ENCODE data around the gene ING3. TPM values are rescaled to one million over a fixed set of nuclear protein-coding genes. Genes with fewer than 3 reads are reported as not detected.

The ING3 gene
- total and polyA plus RNA-seq, 9 of the 15 experiments (the other 6 are each of a cell fraction or from before 2014, with no cell fraction given): 22.8 to 233 (median 50.4) TPM

DNA sequence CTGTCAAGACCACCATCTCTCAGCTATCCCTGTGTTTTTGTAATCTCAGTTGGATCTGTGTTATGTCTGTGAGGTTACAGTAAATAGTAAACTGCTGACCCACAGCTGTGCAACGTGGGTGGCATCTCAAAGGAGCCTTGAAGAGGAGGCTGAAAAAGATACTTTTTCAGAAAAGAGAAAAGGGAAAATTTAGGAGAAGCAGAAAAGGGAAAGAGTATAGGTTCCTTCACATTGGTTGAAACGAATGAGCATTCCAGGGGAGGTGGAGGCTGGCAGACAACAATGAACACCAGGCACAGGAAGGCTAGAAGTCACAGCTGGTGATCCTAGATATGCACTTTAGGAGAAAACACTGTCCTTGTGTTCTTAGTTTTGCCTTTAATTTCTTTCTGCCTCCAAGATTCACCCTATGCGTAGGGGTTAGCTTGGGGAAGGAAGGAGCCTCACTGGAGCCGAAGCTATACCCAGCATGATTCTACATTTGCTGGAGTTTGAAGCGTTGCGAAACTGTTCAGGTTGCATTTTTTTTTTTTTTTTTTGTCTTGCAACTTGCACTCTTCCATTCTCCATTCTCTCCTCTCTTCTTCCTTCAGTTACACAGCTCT lies 56.2 kb downstream of the ING3 start (continued):
- TF ChIP-seq MAZ (CRISPR knock-in tag; conservative IDR thresholded peaks at IDR 0.05 in 1 of 2, IDR thresholded peaks at IDR 0.05 in 1 of 2): 0 out of 4 replicates have a peak, but pooled peaks have one; percentile 10 to 11
- TF ChIP-seq TAF1 (IDR thresholded peaks at IDR 0.05; ENCODE audit: control insufficient read depth, extremely low read depth, insufficient read depth, low read length, severe bottlenecking): no peak
- TF ChIP-seq, protein P1, sequence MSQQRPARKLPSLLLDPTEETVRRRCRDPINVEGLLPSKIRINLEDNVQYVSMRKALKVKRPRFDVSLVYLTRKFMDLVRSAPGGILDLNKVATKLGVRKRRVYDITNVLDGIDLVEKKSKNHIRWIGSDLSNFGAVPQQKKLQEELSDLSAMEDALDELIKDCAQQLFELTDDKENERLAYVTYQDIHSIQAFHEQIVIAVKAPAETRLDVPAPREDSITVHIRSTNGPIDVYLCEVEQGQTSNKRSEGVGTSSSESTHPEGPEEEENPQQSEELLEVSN (IDR thresholded peaks at IDR 0.05; ENCODE audit: borderline replicate concordance in 1 of 2, extremely low read depth in 1 of 2, insufficient read depth in 1 of 2, insufficient read length in 1 of 2, low read depth in 1 of 2, low read length in 1 of 2, poor library complexity in 1 of 2, severe bottlenecking in 1 of 2): no peak
- TF ChIP-seq, protein P2, sequence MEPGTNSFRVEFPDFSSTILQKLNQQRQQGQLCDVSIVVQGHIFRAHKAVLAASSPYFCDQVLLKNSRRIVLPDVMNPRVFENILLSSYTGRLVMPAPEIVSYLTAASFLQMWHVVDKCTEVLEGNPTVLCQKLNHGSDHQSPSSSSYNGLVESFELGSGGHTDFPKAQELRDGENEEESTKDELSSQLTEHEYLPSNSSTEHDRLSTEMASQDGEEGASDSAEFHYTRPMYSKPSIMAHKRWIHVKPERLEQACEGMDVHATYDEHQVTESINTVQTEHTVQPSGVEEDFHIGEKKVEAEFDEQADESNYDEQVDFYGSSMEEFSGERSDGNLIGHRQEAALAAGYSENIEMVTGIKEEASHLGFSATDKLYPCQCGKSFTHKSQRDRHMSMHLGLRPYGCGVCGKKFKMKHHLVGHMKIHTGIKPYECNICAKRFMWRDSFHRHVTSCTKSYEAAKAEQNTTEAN (CRISPR knock-in tag; IDR thresholded peaks at IDR 0.05): 0 out of 2 replicates have a peak, but pooled peaks have one; percentile 12
- TF ChIP-seq, protein P3, sequence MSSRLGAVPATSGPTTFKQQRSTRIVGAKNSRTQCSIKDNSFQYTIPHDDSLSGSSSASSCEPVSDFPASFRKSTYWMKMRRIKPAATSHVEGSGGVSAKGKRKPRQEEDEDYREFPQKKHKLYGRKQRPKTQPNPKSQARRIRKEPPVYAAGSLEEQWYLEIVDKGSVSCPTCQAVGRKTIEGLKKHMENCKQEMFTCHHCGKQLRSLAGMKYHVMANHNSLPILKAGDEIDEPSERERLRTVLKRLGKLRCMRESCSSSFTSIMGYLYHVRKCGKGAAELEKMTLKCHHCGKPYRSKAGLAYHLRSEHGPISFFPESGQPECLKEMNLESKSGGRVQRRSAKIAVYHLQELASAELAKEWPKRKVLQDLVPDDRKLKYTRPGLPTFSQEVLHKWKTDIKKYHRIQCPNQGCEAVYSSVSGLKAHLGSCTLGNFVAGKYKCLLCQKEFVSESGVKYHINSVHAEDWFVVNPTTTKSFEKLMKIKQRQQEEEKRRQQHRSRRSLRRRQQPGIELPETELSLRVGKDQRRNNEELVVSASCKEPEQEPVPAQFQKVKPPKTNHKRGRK (tag; IDR thresholded peaks at IDR 0.05): no peak
- TF ChIP-seq, protein P4, sequence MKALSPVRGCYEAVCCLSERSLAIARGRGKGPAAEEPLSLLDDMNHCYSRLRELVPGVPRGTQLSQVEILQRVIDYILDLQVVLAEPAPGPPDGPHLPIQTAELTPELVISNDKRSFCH (CRISPR knock-in tag; IDR thresholded peaks at IDR 0.05): no peak
- TF ChIP-seq, protein P4 (tag; IDR thresholded peaks at IDR 0.05): 0 out of 2 replicates have a peak, but pooled peaks have one; percentile 18
- TF ChIP-seq, protein P5, sequence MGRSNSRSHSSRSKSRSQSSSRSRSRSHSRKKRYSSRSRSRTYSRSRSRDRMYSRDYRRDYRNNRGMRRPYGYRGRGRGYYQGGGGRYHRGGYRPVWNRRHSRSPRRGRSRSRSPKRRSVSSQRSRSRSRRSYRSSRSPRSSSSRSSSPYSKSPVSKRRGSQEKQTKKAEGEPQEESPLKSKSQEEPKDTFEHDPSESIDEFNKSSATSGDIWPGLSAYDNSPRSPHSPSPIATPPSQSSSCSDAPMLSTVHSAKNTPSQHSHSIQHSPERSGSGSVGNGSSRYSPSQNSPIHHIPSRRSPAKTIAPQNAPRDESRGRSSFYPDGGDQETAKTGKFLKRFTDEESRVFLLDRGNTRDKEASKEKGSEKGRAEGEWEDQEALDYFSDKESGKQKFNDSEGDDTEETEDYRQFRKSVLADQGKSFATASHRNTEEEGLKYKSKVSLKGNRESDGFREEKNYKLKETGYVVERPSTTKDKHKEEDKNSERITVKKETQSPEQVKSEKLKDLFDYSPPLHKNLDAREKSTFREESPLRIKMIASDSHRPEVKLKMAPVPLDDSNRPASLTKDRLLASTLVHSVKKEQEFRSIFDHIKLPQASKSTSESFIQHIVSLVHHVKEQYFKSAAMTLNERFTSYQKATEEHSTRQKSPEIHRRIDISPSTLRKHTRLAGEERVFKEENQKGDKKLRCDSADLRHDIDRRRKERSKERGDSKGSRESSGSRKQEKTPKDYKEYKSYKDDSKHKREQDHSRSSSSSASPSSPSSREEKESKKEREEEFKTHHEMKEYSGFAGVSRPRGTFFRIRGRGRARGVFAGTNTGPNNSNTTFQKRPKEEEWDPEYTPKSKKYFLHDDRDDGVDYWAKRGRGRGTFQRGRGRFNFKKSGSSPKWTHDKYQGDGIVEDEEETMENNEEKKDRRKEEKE (IDR thresholded peaks at IDR 0.05; ENCODE audit: borderline replicate concordance in 1 of 2, control insufficient read depth in 1 of 2, low read depth in 2 of 2, low read length in 1 of 2): no peak
- peak; percentile 44; the same call in 1 of the 2 replicates for TF ChIP-seq ETV1 (tag; conservative IDR thresholded peaks at IDR 0.05; ENCODE audit: low read depth)
- TF ChIP-seq, protein P6, sequence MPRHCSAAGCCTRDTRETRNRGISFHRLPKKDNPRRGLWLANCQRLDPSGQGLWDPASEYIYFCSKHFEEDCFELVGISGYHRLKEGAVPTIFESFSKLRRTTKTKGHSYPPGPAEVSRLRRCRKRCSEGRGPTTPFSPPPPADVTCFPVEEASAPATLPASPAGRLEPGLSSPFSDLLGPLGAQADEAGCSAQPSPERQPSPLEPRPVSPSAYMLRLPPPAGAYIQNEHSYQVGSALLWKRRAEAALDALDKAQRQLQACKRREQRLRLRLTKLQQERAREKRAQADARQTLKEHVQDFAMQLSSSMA (CRISPR knock-in tag; IDR thresholded peaks at IDR 0.05): no peak
- TF ChIP-seq ZC3H11A (IDR thresholded peaks at IDR 0.05; ENCODE audit: low read depth, low read length): no peak
- TF ChIP-seq, protein P7, sequence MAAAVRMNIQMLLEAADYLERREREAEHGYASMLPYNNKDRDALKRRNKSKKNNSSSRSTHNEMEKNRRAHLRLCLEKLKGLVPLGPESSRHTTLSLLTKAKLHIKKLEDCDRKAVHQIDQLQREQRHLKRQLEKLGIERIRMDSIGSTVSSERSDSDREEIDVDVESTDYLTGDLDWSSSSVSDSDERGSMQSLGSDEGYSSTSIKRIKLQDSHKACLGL (CRISPR knock-in tag; IDR thresholded peaks at IDR 0.05; ENCODE audit: borderline replicate concordance, poor library complexity, severe bottlenecking): no peak
- TF ChIP-seq ZNF431 (CRISPR knock-in tag; IDR thresholded peaks at IDR 0.05): no peak
- TF ChIP-seq EWSR1 (IDR thresholded peaks at IDR 0.05; ENCODE audit: borderline replicate concordance, low read depth, partially characterized antibody): no peak
